ENCODE measurements around the gene TBL2.

GRCh38 chr7:73597978-73598782, 19.8 kb upstream of the TBL2 start:
- TF ChIP-seq ZNF26 (tag by site-specific recombination; IDR thresholded peaks at IDR 0.05) = no peak
- TF ChIP-seq ZFP69B (tag by site-specific recombination; IDR thresholded peaks at IDR 0.05) = no peak
- no peak for TF ChIP-seq ZNF146 (tag by site-specific recombination; IDR thresholded peaks at IDR 0.05)
- TF ChIP-seq CTCF (tag by site-specific recombination; IDR thresholded peaks at IDR 0.05) = no peak
- TF ChIP-seq BCL11A (tag by site-specific recombination; IDR thresholded peaks at IDR 0.05; ENCODE audit: low read depth) = no peak
- TF ChIP-seq ZBTB11 (tag by site-specific recombination; conservative IDR thresholded peaks at IDR 0.05; ENCODE audit: low read depth) = no peak
